AG04449 (cell line): Measurements from ENCODE around the gene WASF2.

Source experiments
- CTCF ChIA-PET: fragments of 350-600 bp; formaldehyde crosslinking; extraction: SDS; loops from one replicate; lab custom pipeline; 2021; ENCODE audit warnings: antibody characterized with exemption; lab: Yijun Ruan, JAX
- POLR2A ChIA-PET: fragments of 400-600, 350-600 bp; formaldehyde crosslinking; extraction: SDS; loops from one replicate; lab custom pipeline; 2020; ENCODE audit warnings: antibody characterized with exemption, inconsistent platforms; lab: Yijun Ruan, JAX
- DNase-seq: peaks from one replicate; pipeline ENCODE4 v3.0.0-alpha.2; 2010; ENCODE audit warnings: low read depth, low spot score
- H3K4me3 ChIP-seq: 2 replicates; pipeline ENCODE4 v1.5.1; 2011; ENCODE audit warnings: low read depth, mild to moderate bottlenecking, control low read depth, low read length
- CTCF ChIP-seq: IDR thresholded peaks from one replicate; pipeline ENCODE4 v1.5.1; 2011; ENCODE audit warnings: mild to moderate bottlenecking, moderate library complexity, low read length, control low read depth, inconsistent platforms; ENCODE audit not compliant: insufficient read depth; ENCODE audit errors: missing control alignments

WASF2 gene

GRCh38 chr1:27527223-27527889 is 37.4 kb upstream of the WASF2 start:
- no peak for DNase-seq
- ChIA-PET POLR2A (no interaction called here), CTCF (interaction anchor here (0.9 kb wide), 1 partner anchor 30 kb away, joined by 5 read pairs; no protein-coding TSS in a partner anchor)
- TF ChIP-seq CTCF: no peak
- no peak overlapping the region for H3K4me3 ChIP-seq

- TF ChIP-seq CTCF: no peak
- DNase-seq: no peak
- POLR2A ChIA-PET: no interaction called here
- CTCF ChIA-PET: interaction anchor here (0.9 to 4.3 kb wide), 3 partner anchors 30 to 80 kb away, joined by 5 to 24 read pairs (median 11); no protein-coding TSS in a partner anchor
- H3K4me3 ChIP-seq: no peak overlapping the region
Observed at GRCh38 chr1:27526569-27527222, 36.7 kb upstream of the WASF2 start.

- peak overlapping the region; percentile 13; the same call in 1 of the 2 replicates for H3K4me3 ChIP-seq
- ChIA-PET POLR2A (interaction anchor here (0.6 to 1.2 kb wide), 4 partner anchors 12 to 547 kb away, joined by 3 to 4 read pairs (median 3); partner anchors contain the start of gene WASF2), CTCF (interaction anchor here (1.1 to 4.3 kb wide), 4 partner anchors 9 to 121 kb away, joined by 3 to 24 read pairs (median 8); no protein-coding TSS in a partner anchor)
- no peak for DNase-seq
- TF ChIP-seq CTCF: no peak
Observed at GRCh38 chr1:27525296-27526272, 35.6 kb upstream of the WASF2 start.

- CTCF ChIA-PET: interaction anchor here (0.9 to 4.3 kb wide), 6 partner anchors 14 to 83 kb away, joined by 3 to 24 read pairs (median 4); no protein-coding TSS in a partner anchor
Observed at GRCh38 chr1:27523337-27524020, 33.5 kb upstream of the WASF2 start.

More at GRCh38 chr1:27523337-27524020, 33.5 kb upstream of the WASF2 start:
- TF ChIP-seq CTCF: no peak
- DNase-seq: no peak
- POLR2A ChIA-PET: interaction anchor here (0.8 kb wide), 1 partner anchor 14 kb away, joined by 3 read pairs; no protein-coding TSS in a partner anchor
- no peak overlapping the region for H3K4me3 ChIP-seq
